A673 (cell line): Measurements from ENCODE around the gene ANKRD17. TPM values are rescaled to one million over a fixed set of nuclear protein-coding genes. Genes with fewer than 3 reads are reported as not detected.

Experiments
- BruUV-seq: library from RNA; stranded (reverse); fragments of 400-500 nt; replicated peaks from 2 replicates; lab custom pipeline; 2021; lab: Mats Ljungman, UMichigan
- CTCF ChIA-PET: fragments of 300-600 bp; sonication (Branson Sonifier 250); formaldehyde crosslinking; loops from one replicate; lab custom pipeline; 2022; ENCODE audit warnings: antibody characterized with exemption; lab: Charles Lee
- POLR2A ChIA-PET: fragments of 300-600 bp; sonication (Branson Sonifier 250); formaldehyde crosslinking; loops from one replicate; lab custom pipeline; 2022; ENCODE audit warnings: antibody characterized with exemption; ENCODE audit not compliant: low non-redundant PET; lab: Charles Lee
- DNase-seq: peaks from one replicate; pipeline ENCODE4 v3.0.0-alpha.2; 2015; ENCODE audit warnings: low spot score
- H3K27ac ChIP-seq: fragments of 200-600 bp; sonication (generic); 2 replicates; pipeline ENCODE4 v1.5.1; 2016; ENCODE audit warnings: mixed run types, low read depth, mild to moderate bottlenecking, mixed read lengths, antibody characterized with exemption, low read length; ENCODE audit not compliant: poor library complexity, severe bottlenecking
- H3K27me3 ChIP-seq: fragments of 200-600 bp; sonication (generic); replicated peaks from 2 replicates; pipeline ENCODE4 v1.6.1; 2017; ENCODE audit warnings: mixed run types, low read depth, mild to moderate bottlenecking, mixed read lengths, antibody characterized with exemption, low read length; ENCODE audit not compliant: insufficient read depth, poor library complexity
- H3K36me3 ChIP-seq: fragments of 200-600 bp; sonication (generic); 2 replicates; pipeline ENCODE4 v1.6.1; 2016; ENCODE audit warnings: mixed run types, mild to moderate bottlenecking, mixed read lengths, antibody characterized with exemption, low read length; ENCODE audit not compliant: insufficient read depth, poor library complexity, severe bottlenecking
- H3K4me1 ChIP-seq: fragments of 200-600 bp; sonication (generic); 2 replicates; pipeline ENCODE4 v1.6.1; 2017; ENCODE audit warnings: mixed run types, mild to moderate bottlenecking, mixed read lengths, antibody characterized with exemption, low read length; ENCODE audit not compliant: insufficient read depth, poor library complexity, severe bottlenecking
- H3K4me3 ChIP-seq: fragments of 200-600 bp; sonication (generic); 2 replicates; pipeline ENCODE4 v1.5.1; 2016; ENCODE audit warnings: low read depth, mixed run types, mild to moderate bottlenecking, mixed read lengths, low read length; ENCODE audit not compliant: poor library complexity, severe bottlenecking
- H3K9me3 ChIP-seq: fragments of 200-600 bp; sonication (generic); 2 replicates; pipeline ENCODE4 v1.6.1; 2016; ENCODE audit warnings: mixed run types, low read depth, mild to moderate bottlenecking, mixed read lengths, antibody characterized with exemption, low read length; ENCODE audit not compliant: poor library complexity, severe bottlenecking
- EZH2 ChIP-seq: fragments of 200-600 bp; sonication (generic); IDR thresholded peaks from 2 replicates; pipeline ENCODE4 v1.6.1; 2017; ENCODE audit warnings: borderline replicate concordance, low read depth, mild to moderate bottlenecking, mixed read lengths, antibody characterized with exemption, low read length; ENCODE audit not compliant: poor library complexity, severe bottlenecking
- intact Hi-C: fragments of 100-400 bp; cut with micrococcal nuclease; formaldehyde crosslinking; loops from one replicate; pipeline ENCODE4 v1.10.0; 2022; ENCODE audit not compliant: unreplicated experiment
- total RNA-seq: library from RNA; stranded (reverse); gene quantifications from 2 replicates; pipeline ENCODE4 v1.2.3, GENCODE V29; 2021
- TF ChIP-seq, protein P1 (sequence below): fragments of 300-800, 200-600 bp; sonication (generic); conservative IDR thresholded peaks from 2 replicates; pipeline ENCODE4 v1.5.1; 2017; ENCODE audit warnings: low read depth, mild to moderate bottlenecking, antibody characterized with exemption, low read length, moderate library complexity, mixed read lengths

The ANKRD17 gene
- total RNA-seq, 1 experiment from 2014 or later: 58.4 TPM

DNA sequence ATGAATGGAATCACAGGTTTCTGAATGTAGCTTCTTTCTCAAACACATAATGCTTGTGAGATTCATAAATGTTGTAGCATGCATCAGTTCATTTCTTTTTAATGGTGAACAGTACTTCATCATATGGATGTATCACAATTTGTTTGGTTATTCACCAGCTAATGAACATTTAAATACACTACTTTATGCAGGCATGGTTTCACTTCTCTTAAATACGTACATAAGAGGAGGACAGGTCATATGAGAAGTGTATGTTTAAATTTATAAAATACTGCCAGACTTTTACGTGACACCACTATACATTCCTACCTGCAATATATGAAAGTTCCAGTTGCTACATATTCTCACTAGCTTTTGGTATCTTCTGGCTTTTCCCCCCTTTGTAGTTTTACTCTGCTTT lies 65.4 kb downstream of the ANKRD17 start:
- H3K9me3 ChIP-seq: no peaks in the 10 kb centered on the region

DNA sequence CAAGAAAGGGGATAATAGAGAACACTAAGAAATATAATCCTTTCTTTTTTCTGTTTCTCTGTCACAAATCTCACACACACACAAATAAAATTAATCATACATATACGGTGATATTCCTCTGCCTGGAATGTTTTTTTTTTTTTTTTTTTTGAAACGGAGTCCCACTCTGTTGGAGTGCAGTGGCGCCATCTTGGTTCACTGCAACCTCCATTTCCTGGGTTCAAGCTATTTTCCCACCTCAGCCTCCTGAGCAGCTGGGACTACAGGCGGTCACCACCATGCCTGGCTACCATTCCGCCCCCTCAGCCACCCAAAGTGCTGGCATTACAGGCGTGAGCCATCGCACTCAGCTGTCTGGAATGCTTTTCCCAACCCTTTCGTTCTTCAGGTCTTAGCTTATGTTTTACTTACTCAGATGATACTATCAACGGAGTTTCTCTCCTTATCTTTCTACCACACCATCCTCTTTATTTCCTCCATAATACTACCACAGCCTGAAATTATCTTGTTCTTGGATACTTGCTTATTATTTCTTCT lies 69.3 kb downstream of the ANKRD17 start:
- Histone ChIP-seq H3K36me3 (no peaks in the 10 kb centered on the region), H3K4me3 (no peak overlapping the region), H3K9me3 (no peaks in the 10 kb centered on the region), H3K27ac (no peak overlapping the region), H3K4me1 (no peaks in the 10 kb centered on the region), H3K27me3 (no peaks in the 10 kb centered on the region)
- TF ChIP-seq, protein P1, sequence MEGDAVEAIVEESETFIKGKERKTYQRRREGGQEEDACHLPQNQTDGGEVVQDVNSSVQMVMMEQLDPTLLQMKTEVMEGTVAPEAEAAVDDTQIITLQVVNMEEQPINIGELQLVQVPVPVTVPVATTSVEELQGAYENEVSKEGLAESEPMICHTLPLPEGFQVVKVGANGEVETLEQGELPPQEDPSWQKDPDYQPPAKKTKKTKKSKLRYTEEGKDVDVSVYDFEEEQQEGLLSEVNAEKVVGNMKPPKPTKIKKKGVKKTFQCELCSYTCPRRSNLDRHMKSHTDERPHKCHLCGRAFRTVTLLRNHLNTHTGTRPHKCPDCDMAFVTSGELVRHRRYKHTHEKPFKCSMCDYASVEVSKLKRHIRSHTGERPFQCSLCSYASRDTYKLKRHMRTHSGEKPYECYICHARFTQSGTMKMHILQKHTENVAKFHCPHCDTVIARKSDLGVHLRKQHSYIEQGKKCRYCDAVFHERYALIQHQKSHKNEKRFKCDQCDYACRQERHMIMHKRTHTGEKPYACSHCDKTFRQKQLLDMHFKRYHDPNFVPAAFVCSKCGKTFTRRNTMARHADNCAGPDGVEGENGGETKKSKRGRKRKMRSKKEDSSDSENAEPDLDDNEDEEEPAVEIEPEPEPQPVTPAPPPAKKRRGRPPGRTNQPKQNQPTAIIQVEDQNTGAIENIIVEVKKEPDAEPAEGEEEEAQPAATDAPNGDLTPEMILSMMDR: no peak
- no peak for TF ChIP-seq EZH2
- ChIA-PET CTCF (no interaction called here), POLR2A (no interaction called here)
- DNase-seq: no peak
- intact Hi-C loops: no loop called here
- no TSS peak for BruUV-seq

More for the DNA sequence above, 65.4 kb downstream of the ANKRD17 start:
- Histone ChIP-seq H3K4me3 (no peak overlapping the region), H3K36me3 (no peaks in the 10 kb centered on the region), H3K27me3 (no peaks in the 10 kb centered on the region), H3K27ac (no peak overlapping the region), H3K4me1 (no peaks in the 10 kb centered on the region)
- intact Hi-C loops: no loop called here
- TF ChIP-seq, protein P1: no peak
- no peak for TF ChIP-seq EZH2
- BruUV-seq: no TSS peak
- ChIA-PET CTCF (no interaction called here), POLR2A (no interaction called here)
- DNase-seq: no peak

GRCh38 chr4:73187325-73187724 lies 71.3 kb downstream of the ANKRD17 start:
- POLR2A ChIA-PET: no interaction called here
- Histone ChIP-seq H3K4me3 (no peak overlapping the region), H3K9me3 (no peaks in the 10 kb centered on the region), H3K27me3 (no peaks in the 10 kb centered on the region), H3K4me1 (no peaks in the 10 kb centered on the region), H3K36me3 (no peaks in the 10 kb centered on the region), H3K27ac (no peak overlapping the region)
- peak; percentile 6 for DNase-seq
- CTCF ChIA-PET: no interaction called here
- intact Hi-C loops: no loop called here
- BruUV-seq: no TSS peak
- TF ChIP-seq, protein P1: no peak
- TF ChIP-seq EZH2: no peak
